ENCODE measurements around the gene SMPD2. TPM values are rescaled to one million over a fixed set of nuclear protein-coding genes. Genes with fewer than 3 reads are reported as not detected.
"Not testable (repeated sequence)": the region's sequence is repeated elsewhere in the genome, so short reads cannot be mapped to it uniquely, and the experiment has no call there.

Gene SMPD2
- total and polyA plus RNA-seq, 4 experiments from 2014 or later: 8.2 to 23.6 (median 18.8) TPM

GRCh38 chr6:109457562-109457996 is 17.1 kb downstream of the SMPD2 start:
- Mint-ChIP-seq H3K4me1 (peaks cover 41 to 69% (median 55%) of the 10 kb centered on the region in 4 donors), H3K27me3 (no peaks in the 10 kb centered on the region), H3K4me3 (peak overlapping the region in 7 of 8 donors; percentile 28 to 78 (median 59)), H3K27ac (peak overlapping the region; percentile 51 to 96 (median 77)), H3K36me3 (peaks cover 16 to 25% of the 10 kb centered on the region in 2 donors), H3K9me3 (peaks cover 0 to 3% (median 0%) of the 10 kb centered on the region in 8 donors)
- no peaks in the 10 kb centered on the region for H3K27me3 ChIP-seq (ENCODE audit: insufficient read depth, low read length)
- intact Hi-C loops (cut with micrococcal nuclease): loop anchor here (10.0 kb wide), 1 partner anchor 1357 kb away; the partner anchor contains the start of gene CDK19
- DNase-seq: no peak
- H3K27ac ChIP-seq (ENCODE audit: low read depth, low read length): no peak overlapping the region
- H3K9me3 ChIP-seq (ENCODE audit: control insufficient read depth in 1 of 2, low read length in 2 of 2): no peaks in the 10 kb centered on the region
- H3K4me1 ChIP-seq (ENCODE audit: insufficient read depth, low read length): peaks cover 61% of the 10 kb centered on the region
- POLR2A ChIA-PET (ENCODE audit: partially characterized antibody): interaction anchor here (1.0 to 13.4 kb wide), 5 partner anchors 9 to 722 kb away, joined by 3 to 220 read pairs (median 132); partner anchors contain the start of genes CD164, CDC40, PPIL6 and SMPD2
- CTCF ChIA-PET (ENCODE audit: partially characterized antibody): interaction anchor here (1.5 to 8.6 kb wide), 6 partner anchors 15 to 75 kb away, joined by 3 to 70 read pairs (median 10); partner anchors contain the start of genes CD164, PPIL6, SMPD2 and ZBTB24
- peaks cover 5% of the 10 kb centered on the region for H3K36me3 ChIP-seq (ENCODE audit: insufficient read depth, low read length)
- no peak overlapping the region for H3K4me3 ChIP-seq (ENCODE audit: low read length in 2 of 2)

DNA sequence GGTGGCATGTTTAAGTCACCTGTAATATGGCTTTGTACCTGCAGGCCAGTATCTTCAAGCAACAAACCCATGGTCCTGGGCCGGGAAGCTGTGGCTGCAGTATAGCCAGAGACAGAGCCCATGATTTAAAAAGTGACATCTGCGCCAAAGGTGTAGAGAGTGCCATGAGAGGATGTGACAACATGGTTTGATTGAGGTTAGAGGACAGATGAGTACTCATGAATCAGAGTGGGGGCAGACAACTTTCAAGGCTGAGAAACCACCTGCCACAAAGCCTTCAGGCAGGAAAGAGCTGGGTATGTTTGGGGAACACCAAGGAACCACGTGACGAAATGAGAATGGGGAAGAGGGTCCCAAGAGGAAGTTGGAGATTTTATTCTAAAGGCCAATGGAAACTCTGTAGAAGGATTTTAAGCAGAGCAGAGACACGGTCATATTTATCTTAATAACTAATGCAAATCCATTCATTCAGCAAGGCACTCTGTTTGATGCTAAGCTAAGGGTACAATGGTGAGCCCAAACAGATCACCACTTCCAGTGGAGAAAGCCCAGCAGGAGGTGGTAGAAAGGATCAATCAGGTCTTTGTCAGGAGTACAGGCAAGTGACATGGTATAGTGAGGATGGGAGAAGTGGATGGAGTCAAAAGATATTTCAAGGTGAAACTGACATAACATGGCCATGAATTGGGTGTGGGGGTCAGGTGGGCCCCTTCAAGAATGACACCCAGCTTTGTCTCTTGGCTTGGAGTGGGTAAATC is 18.4 kb downstream of the SMPD2 start:
- Mint-ChIP-seq H3K36me3 (peaks cover 20 to 30% of the 10 kb centered on the region in 2 donors), H3K9me3 (peaks cover 0 to 3% (median 0%) of the 10 kb centered on the region in 8 donors), H3K4me3 (peak overlapping the region in 3 of 8 donors; percentile 2 to 24 (median 21)), H3K4me1 (peaks cover 38 to 66% (median 48%) of the 10 kb centered on the region in 4 donors), H3K27ac (peak overlapping the region; percentile 51 to 96 (median 89)), H3K27me3 (no peaks in the 10 kb centered on the region)
- Histone ChIP-seq H3K9me3 (ENCODE audit: control insufficient read depth in 1 of 2, low read length in 2 of 2) (no peaks in the 10 kb centered on the region), H3K4me3 (ENCODE audit: low read length in 2 of 2) (peak overlapping the region in 1 of 2 donors; percentile 11), H3K27ac (ENCODE audit: low read depth, low read length) (peak overlapping the region; percentile 31), H3K27me3 (ENCODE audit: insufficient read depth, low read length) (no peaks in the 10 kb centered on the region), H3K4me1 (ENCODE audit: insufficient read depth, low read length) (peaks cover 49% of the 10 kb centered on the region), H3K36me3 (ENCODE audit: insufficient read depth, low read length) (peaks cover 5% of the 10 kb centered on the region)
- intact Hi-C loops (cut with micrococcal nuclease): loop anchor here (1.0 to 10.0 kb wide), 2 partner anchors 21 to 1356 kb away; partner anchors contain the start of gene CDK19
- peak; percentile 28 to 77 (median 46) for DNase-seq
- CTCF ChIA-PET (ENCODE audit: partially characterized antibody): interaction anchor here (1.2 to 3.5 kb wide), 4 partner anchors 20 to 271 kb away, joined by 3 to 15 read pairs (median 8); partner anchors contain the start of genes CD164 and ZBTB24
- POLR2A ChIA-PET (ENCODE audit: partially characterized antibody): interaction anchor here (1.1 to 13.4 kb wide), 5 partner anchors 9 to 76 kb away, joined by 4 to 220 read pairs (median 132); partner anchors contain the start of genes CD164, PPIL6, SMPD2 and ZBTB24

- Histone ChIP-seq H3K4me1 (ENCODE audit: insufficient read depth, low read length) (peaks cover 55% of the 10 kb centered on the region), H3K36me3 (ENCODE audit: insufficient read depth, low read length) (peaks cover 15% of the 10 kb centered on the region), H3K9me3 (ENCODE audit: control insufficient read depth in 1 of 2, low read length in 2 of 2) (no peaks in the 10 kb centered on the region), H3K4me3 (ENCODE audit: low read length in 2 of 2) (no peak overlapping the region), H3K27me3 (ENCODE audit: insufficient read depth, low read length) (no peaks in the 10 kb centered on the region), H3K27ac (ENCODE audit: low read depth, low read length) (no peak overlapping the region)
- Mint-ChIP-seq H3K36me3 (peaks cover 28 to 34% of the 10 kb centered on the region in 2 donors), H3K27me3 (no peaks in the 10 kb centered on the region), H3K9me3 (peaks cover 0 to 3% (median 0%) of the 10 kb centered on the region in 8 donors), H3K27ac (peak overlapping the region; percentile 48 to 91 (median 75)), H3K4me1 (peaks cover 39 to 64% (median 50%) of the 10 kb centered on the region in 4 donors), H3K4me3 (no peak overlapping the region)
- ChIA-PET CTCF (ENCODE audit: partially characterized antibody) (interaction anchor here (1.1 to 2.6 kb wide), 8 partner anchors 9 to 579 kb away, joined by 4 to 12 read pairs (median 6); partner anchors contain the start of genes CD164 and ZBTB24), POLR2A (ENCODE audit: partially characterized antibody) (interaction anchor here (1.2 to 13.4 kb wide), 4 partner anchors 11 to 77 kb away, joined by 3 to 148 read pairs (median 68); partner anchors contain the start of genes CD164 and ZBTB24)
- no peak for DNase-seq
- intact Hi-C loops (cut with micrococcal nuclease): no loop called here
Observed at GRCh38 chr6:109460161-109460829, 19.8 kb downstream of the SMPD2 start.

GRCh38 chr6:109461205-109461604 is 20.7 kb downstream of the SMPD2 start:
- H3K9me3 Mint-ChIP-seq; H3K27ac ChIP-seq (ENCODE audit: low read depth, low read length); H3K4me3 Mint-ChIP-seq; H3K4me3 ChIP-seq (ENCODE audit: low read length in 2 of 2); H3K27me3 ChIP-seq (ENCODE audit: insufficient read depth, low read length); intact Hi-C loops (cut with micrococcal nuclease); H3K27me3 Mint-ChIP-seq; H3K9me3 ChIP-seq (ENCODE audit: control insufficient read depth in 1 of 2, low read length in 2 of 2); DNase-seq: not testable (repeated sequence)
- Mint-ChIP-seq H3K4me1 (peaks cover 47 to 71% (median 56%) of the 10 kb centered on the region in 4 donors), H3K27ac (peak overlapping the region in 6 of 7 donors; percentile 14 to 70 (median 58)), H3K36me3 (peaks cover 32 to 43% of the 10 kb centered on the region in 2 donors)
- Histone ChIP-seq H3K36me3 (ENCODE audit: insufficient read depth, low read length) (peaks cover 24% of the 10 kb centered on the region), H3K4me1 (ENCODE audit: insufficient read depth, low read length) (peaks cover 55% of the 10 kb centered on the region)
- ChIA-PET CTCF (ENCODE audit: partially characterized antibody) (interaction anchor here (1.5 to 2.2 kb wide), 3 partner anchors 19 to 30 kb away, joined by 5 to 12 read pairs (median 6); no protein-coding TSS in a partner anchor), POLR2A (ENCODE audit: partially characterized antibody) (interaction anchor here (1.4 to 13.4 kb wide), 3 partner anchors 21 to 78 kb away, joined by 3 to 148 read pairs (median 132); partner anchors contain the start of genes CD164 and ZBTB24)

- Mint-ChIP-seq H3K36me3 (peaks cover 32 to 47% of the 10 kb centered on the region in 2 donors), H3K4me1 (peaks cover 41 to 65% (median 52%) of the 10 kb centered on the region in 4 donors), H3K27ac (peak overlapping the region; percentile 2 to 83 (median 63)), H3K4me3 (no peak overlapping the region), H3K9me3 (peaks cover 0 to 3% (median 0%) of the 10 kb centered on the region in 8 donors), H3K27me3 (no peaks in the 10 kb centered on the region)
- Histone ChIP-seq H3K4me3 (ENCODE audit: low read length in 2 of 2) (no peak overlapping the region), H3K9me3 (ENCODE audit: control insufficient read depth in 1 of 2, low read length in 2 of 2) (no peaks in the 10 kb centered on the region), H3K27ac (ENCODE audit: low read depth, low read length) (no peak overlapping the region), H3K4me1 (ENCODE audit: insufficient read depth, low read length) (peaks cover 47% of the 10 kb centered on the region), H3K27me3 (ENCODE audit: insufficient read depth, low read length) (no peaks in the 10 kb centered on the region), H3K36me3 (ENCODE audit: insufficient read depth, low read length) (peaks cover 28% of the 10 kb centered on the region)
- CTCF ChIA-PET (ENCODE audit: partially characterized antibody): interaction anchor here (2.2 to 4.6 kb wide), 2 partner anchors 18 to 20 kb away, joined by 12 to 29 read pairs; partner anchors contain the start of gene ZBTB24
- POLR2A ChIA-PET (ENCODE audit: partially characterized antibody): interaction anchor here (1.4 to 10.1 kb wide), 2 partner anchors 20 to 29 kb away, joined by 3 to 132 read pairs; partner anchors contain the start of gene ZBTB24
- intact Hi-C loops (cut with micrococcal nuclease): no loop called here
- DNase-seq: no peak
Observed at GRCh38 chr6:109461733-109462526, 21.4 kb downstream of the SMPD2 start.

- H3K4me1 Mint-ChIP-seq: peaks cover 35 to 60% (median 41%) of the 10 kb centered on the region in 4 donors
- H3K27me3 ChIP-seq (ENCODE audit: insufficient read depth, low read length): no peaks in the 10 kb centered on the region
- H3K4me3 ChIP-seq (ENCODE audit: low read length in 2 of 2): no peak overlapping the region
- no peak overlapping the region for H3K4me3 Mint-ChIP-seq
- no peaks in the 10 kb centered on the region for H3K27me3 Mint-ChIP-seq
- peaks cover 62 to 81% of the 10 kb centered on the region in 2 donors for H3K36me3 Mint-ChIP-seq
- ChIA-PET CTCF (ENCODE audit: partially characterized antibody) (interaction anchor here (0.6 to 4.6 kb wide), 3 partner anchors 9 to 1127 kb away, joined by 3 to 29 read pairs (median 3); partner anchors contain the start of gene ZBTB24), POLR2A (ENCODE audit: partially characterized antibody) (interaction anchor here (1.1 to 2.0 kb wide), 4 partner anchors 9 to 83 kb away, joined by 3 to 7 read pairs (median 4); partner anchors contain the start of genes CD164, SMPD2 and ZBTB24)
- no peaks in the 10 kb centered on the region for H3K9me3 ChIP-seq (ENCODE audit: control insufficient read depth in 1 of 2, low read length in 2 of 2)
- H3K27ac Mint-ChIP-seq: peak overlapping the region in 4 of 7 donors; percentile 9 to 77 (median 58)
- H3K27ac ChIP-seq (ENCODE audit: low read depth, low read length): no peak overlapping the region
- peaks cover 0 to 3% (median 0%) of the 10 kb centered on the region in 8 donors for H3K9me3 Mint-ChIP-seq
- H3K36me3 ChIP-seq (ENCODE audit: insufficient read depth, low read length): peaks cover 50% of the 10 kb centered on the region
- peaks cover 19% of the 10 kb centered on the region for H3K4me1 ChIP-seq (ENCODE audit: insufficient read depth, low read length)
- no peak for DNase-seq
- intact Hi-C loops (cut with micrococcal nuclease): no loop called here
Observed at GRCh38 chr6:109465772-109466171, 25.2 kb downstream of the SMPD2 start.
